Adrenal gland (tissue), 12 donors: ENCODE measurements around the gene AGBL4. TPM values are rescaled to one million over a fixed set of nuclear protein-coding genes. Genes with fewer than 3 reads are reported as not detected.

Experiments used
- DNase-seq, 7 donors: peaks; one replicate each; pipeline ENCODE4 v3.0.0-alpha.2; 2019 to 2020
- H3K27ac ChIP-seq, 5 donors: fragments of 200-600 bp; sonication (generic) in 4 of 5; 1 replicate in 3 of 5; 2 replicates in 2 of 5; pipeline versions ENCODE4 v1.5.1 to v1.8.0; 2016 to 2020; ENCODE audit warnings: mild to moderate bottlenecking in 1 of 5
- H3K27me3 ChIP-seq: fragments of 200-600 bp; 2 replicates; pipeline ENCODE4 v1.8.0; 2021
- H3K36me3 ChIP-seq, 2 donors: fragments of 200-600 bp; replicated peaks in 1 of 2; 1 replicate in 1 of 2; 2 replicates in 1 of 2; pipeline versions ENCODE4 v1.5.1 to v1.8.0; 2018 to 2022
- H3K4me1 ChIP-seq, 2 donors: fragments of 200-600 bp; replicated peaks in 1 of 2; 1 replicate in 1 of 2; 2 replicates in 1 of 2; pipeline versions ENCODE4 v1.5.1 to v1.8.0; 2018 to 2021
- H3K4me3 ChIP-seq, 4 donors: fragments of 200-600 bp; sonication (generic) in 3 of 4; one replicate each; pipeline ENCODE4 v1.5.1; 2016 to 2018
- H3K9me3 ChIP-seq, 3 donors: fragments of 200-600 bp; sonication (generic) in 1 of 3; replicated peaks in 1 of 3; 1 replicate in 2 of 3; 2 replicates in 1 of 3; pipeline versions ENCODE4 v1.5.1 to v1.8.0; 2016 to 2021
- CTCF ChIP-seq, 6 experiments: fragments of 450-650 bp in 4 of 6; fragments of 200-600 bp in 2 of 6; sonication (generic) in 1 of 6; IDR thresholded peaks; 1 replicate in 5 of 6; 2 replicates in 1 of 6; pipeline versions ENCODE4 v1.5.1 to v1.8.0; 2016 to 2021; ENCODE audit warnings: antibody characterized with exemption in 6 of 6, mild to moderate bottlenecking in 2 of 6, moderate library complexity in 1 of 6
- POLR2A ChIP-seq, 2 donors: fragments of 450-650 bp; IDR thresholded peaks; one replicate each; pipeline ENCODE4 v1.6.1; 2017; ENCODE audit warnings: antibody characterized with exemption in 2 of 2, mild to moderate bottlenecking in 2 of 2, moderate library complexity in 1 of 2
- WGBS, 4 donors: extraction: QIAGEN DNeasy Blood & Tissue Kit in 2 of 4; methylation state at CpG; one replicate each; pipeline versions ENCODE4 v1.1.5 to v1.1.7; 2013 to 2017; 5-methylcytosine and 5-hydroxymethylcytosine counted together
- intact Hi-C, 2 donors: fragments of 100-400 bp; cut with DNase I; formaldehyde crosslinking; loops; one replicate each; pipeline versions ENCODE4 v1.14.1 to v1.15.0; 2022 to 2023
- polyA plus RNA-seq, 3 donors: library from polyadenylated mRNA; stranded (reverse); fragments of 200-250 nt in 2 of 3; fragments of 350-450 nt in 1 of 3; fragmentation: Illumina TruSeq in 1 of 3; extraction: RNeasy Lipid Tissue Mini Kit (QIAGEN cat#74804) in 1 of 3; gene quantifications; one replicate each; pipeline ENCODE4 v1.2.3, GENCODE V29; 2013 to 2014
- total RNA-seq, 9 donors: library from RNA; depleted of rRNA in 4 of 9; stranded (reverse); fragments of >200 nt in 4 of 9; fragments of 120-200 nt in 1 of 9; fragmentation: NEBNext Ultra II Directional in 1 of 9; extraction: Animal tissue kit (Norgen Biotek cat#: 25700) in 1 of 9; gene quantifications; one replicate each; pipeline versions ENCODE4 v1.1.0 to v1.2.4, GENCODE V29; 2013 to 2023
- donor health status: healthy with polysubstance abuse.
- donor health status: Bipolar disorder and iron deficiency.
- donor health status: DM: yes; HTN: yes; CAD: no.
- donor health status: DM: no; HTN: no; CAD: no.
- donor health status: DM: no; HTN: no; CAD: no.
- donor health status: DM: yes; HTN: yes; CAD: no.

The AGBL4 gene
- total and polyA plus RNA-seq, 12 donors, result 0.10 to 1.9 (median 0.80) TPM; not detected in 2

DNA sequence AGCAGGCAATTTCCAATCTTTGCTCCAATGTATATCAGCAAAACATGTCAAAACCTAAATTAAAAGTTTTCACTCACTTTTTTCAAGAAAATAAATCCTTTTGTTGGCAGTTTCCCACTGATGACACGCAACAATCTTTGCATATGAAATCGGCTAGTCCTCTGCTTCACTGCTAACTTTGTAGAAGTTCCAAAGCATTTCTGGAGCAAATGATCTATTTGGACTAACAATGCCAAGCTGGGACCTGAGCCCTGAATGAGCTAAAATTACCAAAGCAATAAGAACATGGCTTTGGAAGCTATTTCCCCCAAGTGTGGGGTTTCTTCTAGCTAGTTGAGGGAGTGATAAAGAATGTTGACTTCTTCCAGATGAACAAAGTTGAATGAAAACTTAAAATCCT, 1252.2 kb downstream of the AGBL4 start:
- H3K4me3 ChIP-seq, result no peak overlapping the region
- H3K27ac ChIP-seq, result no peak overlapping the region
- H3K9me3 ChIP-seq, result no peaks in the 10 kb centered on the region
- TF ChIP-seq CTCF (IDR thresholded peaks at IDR 0.05) (no peak), POLR2A (IDR thresholded peaks at IDR 0.05) (no peak)
- 74 to 93% (median 80%) methylated on average over 2 of the region's 2 CpGs for WGBS, 4 donors
- H3K4me1 ChIP-seq, result peaks cover 8 to 21% of the 10 kb centered on the region in 2 donors
- no peak for DNase-seq
- H3K36me3 ChIP-seq, result no peaks in the 10 kb centered on the region
- intact Hi-C loops, result no loop called here
- no peaks in the 10 kb centered on the region for H3K27me3 ChIP-seq

DNA sequence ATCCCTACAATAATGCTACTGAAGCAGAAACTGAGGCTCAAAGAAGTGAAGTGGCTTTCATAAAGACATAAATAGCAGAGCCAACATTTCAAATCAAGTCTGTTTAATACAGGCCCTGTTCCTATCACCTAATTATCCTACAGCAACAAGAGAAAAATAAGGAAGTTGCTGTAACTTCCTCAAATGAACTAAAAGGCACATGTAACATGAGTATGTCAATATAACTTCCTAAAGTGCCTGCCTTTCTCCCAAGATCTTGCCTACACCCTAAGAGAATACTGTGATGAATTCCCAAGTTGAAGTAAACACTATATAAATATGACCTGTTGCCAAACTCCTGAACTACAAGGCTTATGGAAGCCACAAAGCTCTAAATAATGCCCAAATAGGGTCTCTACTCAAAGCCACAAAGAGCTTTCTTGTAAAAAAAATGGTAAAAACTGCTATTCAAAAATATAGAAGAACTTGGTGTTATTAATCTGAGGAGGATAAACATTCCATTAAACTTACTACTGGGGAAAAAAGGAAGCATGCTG, 1255.7 kb downstream of the AGBL4 start:
- TF ChIP-seq CTCF (IDR thresholded peaks at IDR 0.05), result no peak
- TF ChIP-seq POLR2A (IDR thresholded peaks at IDR 0.05), result no peak
- no peaks in the 10 kb centered on the region for H3K27me3 ChIP-seq
- no peak for DNase-seq
- H3K27ac ChIP-seq, result no peak overlapping the region
- intact Hi-C loops, result no loop called here
- H3K36me3 ChIP-seq, result no peaks in the 10 kb centered on the region
- H3K9me3 ChIP-seq, result no peaks in the 10 kb centered on the region
- peaks cover 0 to 9% of the 10 kb centered on the region in 2 donors for H3K4me1 ChIP-seq
- H3K4me3 ChIP-seq, result no peak overlapping the region

DNA sequence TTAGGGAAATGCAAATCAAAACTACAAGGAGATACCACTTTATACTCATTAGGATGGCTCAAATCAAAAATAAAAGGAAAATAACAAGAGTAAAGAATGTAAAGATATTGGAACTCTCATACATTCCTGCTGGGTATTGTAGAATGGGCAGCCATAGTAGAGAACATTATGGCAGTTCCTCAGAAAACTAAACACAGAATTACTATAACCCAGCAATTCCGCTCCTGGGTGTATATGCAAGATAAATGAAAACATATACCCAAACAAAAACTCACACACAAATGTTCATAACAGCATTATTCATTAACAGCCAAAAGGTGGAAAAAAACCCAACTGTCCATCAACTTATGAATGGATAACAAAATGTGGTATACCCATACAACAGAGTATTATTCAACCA, 1258.4 kb downstream of the AGBL4 start:
- WGBS, 4 donors, result 92 to 100% (median 96%) methylated on average over 1 of the region's 1 CpG
- Histone ChIP-seq H3K4me3 (no peak overlapping the region), H3K9me3 (no peaks in the 10 kb centered on the region), H3K36me3 (no peaks in the 10 kb centered on the region), H3K27ac (no peak overlapping the region), H3K4me1 (peaks cover 11 to 24% of the 10 kb centered on the region in 2 donors), H3K27me3 (no peaks in the 10 kb centered on the region)
- DNase-seq, result no peak
- TF ChIP-seq POLR2A (IDR thresholded peaks at IDR 0.05) (no peak), CTCF (IDR thresholded peaks at IDR 0.05) (no peak)
- intact Hi-C loops, result no loop called here

GRCh38 chr1:48761986-48762385, 1261.8 kb downstream of the AGBL4 start:
- Histone ChIP-seq H3K27me3 (no peaks in the 10 kb centered on the region), H3K27ac (peak overlapping the region in 3 of 5 donors; percentile 33 to 62 (median 59)), H3K4me3 (no peak overlapping the region), H3K4me1 (peaks cover 11 to 15% of the 10 kb centered on the region in 2 donors), H3K9me3 (no peaks in the 10 kb centered on the region), H3K36me3 (peaks cover 0 to 13% of the 10 kb centered on the region in 2 donors)
- WGBS, 4 donors, result 78 to 87% (median 84%) methylated on average over 7 of the region's 7 CpGs
- intact Hi-C loops, result no loop called here
- TF ChIP-seq POLR2A (IDR thresholded peaks at IDR 0.05), result no peak
- TF ChIP-seq CTCF (IDR thresholded peaks at IDR 0.05), result no peak
- DNase-seq, result peak in 2 of 7 donors; percentile 8 to 33
